22Rv1 (cell line): Measurements from ENCODE around the gene KCNG4.

Experiments
- H3K27ac ChIP-seq: fragments of 450-650 bp; 2 replicates; pipeline ENCODE4 v1.5.1; 2017
- ZFX ChIP-seq: fragments of 450-650 bp; IDR thresholded peaks from 2 replicates; pipeline ENCODE4 v1.6.1; 2017; ENCODE audit warnings: antibody characterized with exemption, borderline replicate concordance
- TF ChIP-seq, protein P1 (sequence below): fragments of 450-650 bp; IDR thresholded peaks from 2 replicates; pipeline ENCODE4 v1.5.1; 2017; ENCODE audit warnings: mild to moderate bottlenecking

KCNG4 gene

GRCh38 chr16:84244728-84245127 lies 4.9 kb upstream of the KCNG4 start:
- H3K27ac ChIP-seq: no peak overlapping the region
- TF ChIP-seq, protein P1, sequence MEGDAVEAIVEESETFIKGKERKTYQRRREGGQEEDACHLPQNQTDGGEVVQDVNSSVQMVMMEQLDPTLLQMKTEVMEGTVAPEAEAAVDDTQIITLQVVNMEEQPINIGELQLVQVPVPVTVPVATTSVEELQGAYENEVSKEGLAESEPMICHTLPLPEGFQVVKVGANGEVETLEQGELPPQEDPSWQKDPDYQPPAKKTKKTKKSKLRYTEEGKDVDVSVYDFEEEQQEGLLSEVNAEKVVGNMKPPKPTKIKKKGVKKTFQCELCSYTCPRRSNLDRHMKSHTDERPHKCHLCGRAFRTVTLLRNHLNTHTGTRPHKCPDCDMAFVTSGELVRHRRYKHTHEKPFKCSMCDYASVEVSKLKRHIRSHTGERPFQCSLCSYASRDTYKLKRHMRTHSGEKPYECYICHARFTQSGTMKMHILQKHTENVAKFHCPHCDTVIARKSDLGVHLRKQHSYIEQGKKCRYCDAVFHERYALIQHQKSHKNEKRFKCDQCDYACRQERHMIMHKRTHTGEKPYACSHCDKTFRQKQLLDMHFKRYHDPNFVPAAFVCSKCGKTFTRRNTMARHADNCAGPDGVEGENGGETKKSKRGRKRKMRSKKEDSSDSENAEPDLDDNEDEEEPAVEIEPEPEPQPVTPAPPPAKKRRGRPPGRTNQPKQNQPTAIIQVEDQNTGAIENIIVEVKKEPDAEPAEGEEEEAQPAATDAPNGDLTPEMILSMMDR: no peak
- TF ChIP-seq ZFX: no peak

DNA sequence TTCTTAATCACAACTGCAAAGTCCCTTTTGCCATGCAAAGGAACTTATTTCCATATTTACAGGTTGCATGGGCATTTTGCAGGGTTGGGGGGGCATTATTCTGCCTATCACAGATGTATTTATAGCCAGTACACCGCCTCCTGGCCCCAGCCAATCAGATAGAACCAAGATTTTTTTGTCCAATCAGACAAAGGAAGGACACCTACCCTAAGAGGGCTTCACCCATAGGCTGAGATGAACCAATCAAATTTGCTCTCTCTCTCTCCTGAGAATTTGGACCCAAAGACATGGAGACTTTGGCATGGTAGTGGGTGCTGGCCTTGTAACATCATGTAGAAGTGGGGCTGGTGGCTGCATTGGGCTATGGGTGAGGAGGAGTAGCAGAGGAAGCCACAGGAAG lies 3.9 kb upstream of the KCNG4 start:
- TF ChIP-seq, protein P1: no peak
- TF ChIP-seq ZFX: no peak
- H3K27ac ChIP-seq: no peak overlapping the region

GRCh38 chr16:84242839-84243238 lies 3.0 kb upstream of the KCNG4 start:
- H3K27ac ChIP-seq: no peak overlapping the region
- no peak for TF ChIP-seq ZFX
- TF ChIP-seq, protein P1: no peak

DNA sequence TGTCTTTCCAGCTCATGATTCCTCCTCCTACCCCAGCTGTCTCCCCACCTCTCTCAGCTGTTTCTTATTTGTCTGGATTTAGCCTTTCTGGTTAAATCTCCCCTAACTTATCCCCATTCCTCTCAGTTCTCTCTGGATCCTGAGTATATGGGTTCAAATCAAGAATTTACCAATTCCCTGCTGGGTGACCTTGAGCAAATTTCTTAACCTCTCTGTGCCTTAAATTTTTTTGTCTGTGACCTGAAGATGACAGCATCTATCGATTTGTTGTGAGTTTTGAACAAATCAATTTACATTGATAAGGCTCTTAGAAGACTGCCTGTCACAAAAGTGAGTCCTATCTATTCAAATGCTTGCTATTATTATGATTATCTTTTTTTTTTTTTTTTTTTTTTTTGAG lies 2.0 kb upstream of the KCNG4 start:
- TF ChIP-seq ZFX: no peak
- TF ChIP-seq, protein P1: no peak
- H3K27ac ChIP-seq: no peak overlapping the region

GRCh38 chr16:84240455-84240854 lies 643 bp upstream of the KCNG4 start:
- no peak for TF ChIP-seq ZFX
- TF ChIP-seq, protein P1: no peak
- H3K27ac ChIP-seq: no peak overlapping the region

- TF ChIP-seq ZFX: no peak
- TF ChIP-seq, protein P1: no peak
- H3K27ac ChIP-seq: no peak overlapping the region
Measured at GRCh38 chr16:84239141-84239769, 557 bp downstream of the KCNG4 start.

- no peak overlapping the region for H3K27ac ChIP-seq
- TF ChIP-seq ZFX: no peak
- TF ChIP-seq, protein P1: no peak
Measured at GRCh38 chr16:84237994-84238750, 1.6 kb downstream of the KCNG4 start.
